GM21381 (cell line): ENCODE measurements around the gene ABCA2.
"Not testable (repeated sequence)": the region's sequence is repeated elsewhere in the genome, so short reads cannot be mapped to it uniquely, and the experiment has no call there.

Source experiments
- ATAC-seq: cut with Tn5 transposase; IDR thresholded peaks from one replicate; pipeline ENCODE4 v1.9.1; 2021; ENCODE audit warnings: mild to moderate bottlenecking, moderate library complexity; ENCODE audit not compliant: unreplicated experiment

ABCA2 gene

GRCh38 chr9:137064027-137064879 is 36.2 kb upstream of the ABCA2 start:
- ATAC-seq, result no peak

- no peak for ATAC-seq
Measured at GRCh38 chr9:137063311-137064026, 35.4 kb upstream of the ABCA2 start.

GRCh38 chr9:137062798-137063197 is 34.8 kb upstream of the ABCA2 start:
- ATAC-seq, result not testable (repeated sequence)

- no peak for ATAC-seq
Measured at GRCh38 chr9:137062384-137062783, 34.3 kb upstream of the ABCA2 start.

- no peak for ATAC-seq
Measured at GRCh38 chr9:137058521-137059234, 30.6 kb upstream of the ABCA2 start.

- ATAC-seq, result no peak
Measured at GRCh38 chr9:137057545-137057944, 29.5 kb upstream of the ABCA2 start.

- ATAC-seq, result no peak
Measured at GRCh38 chr9:137056739-137057415, 28.8 kb upstream of the ABCA2 start.

GRCh38 chr9:137055385-137056364 is 27.6 kb upstream of the ABCA2 start:
- ATAC-seq, result no peak

- no peak for ATAC-seq
Measured at GRCh38 chr9:137054932-137055384, 26.9 kb upstream of the ABCA2 start.

- ATAC-seq, result no peak
Measured at GRCh38 chr9:137053944-137054931, 26.2 kb upstream of the ABCA2 start, which contains the start of gene ENTPD2. Gene ENTPD2 (minus strand): TSS chr9:137054061. CDS start chr9:137053997, 64 bp downstream.

- no peak for ATAC-seq
Measured at GRCh38 chr9:137052998-137053943, 25.2 kb upstream of the ABCA2 start.

- ATAC-seq, result no peak
Measured at GRCh38 chr9:137052293-137052692, 24.3 kb upstream of the ABCA2 start.

GRCh38 chr9:137051145-137051724 is 23.2 kb upstream of the ABCA2 start:
- ATAC-seq, result no peak

GRCh38 chr9:137050570-137050969 is 22.5 kb upstream of the ABCA2 start:
- no peak for ATAC-seq

GRCh38 chr9:137049544-137050449 is 21.8 kb upstream of the ABCA2 start:
- ATAC-seq, result no peak
